SK-N-SH treated with all-trans-retinoic acid at 6 μM for 48 hours (cell line): ENCODE data around the gene XYLT2.

Source experiments
- CREB5 ChIP-seq: fragments of 250-450 bp; sonication (Bioruptor Pico); IDR thresholded peaks from 2 replicates; pipeline ENCODE4 v1.5.1; 2020; ENCODE audit warnings: low read depth, mild to moderate bottlenecking, moderate library complexity
- RARB ChIP-seq: fragments of 250-450 bp; sonication (Bioruptor Pico); IDR thresholded peaks from 2 replicates; pipeline ENCODE4 v1.8.0; 2021; ENCODE audit warnings: mild to moderate bottlenecking, moderate library complexity
- TCF4 ChIP-seq: fragments of 250-450 bp; sonication (Bioruptor Pico); IDR thresholded peaks from 2 replicates; pipeline ENCODE4 v1.8.0; 2021; ENCODE audit warnings: mild to moderate bottlenecking, moderate library complexity, borderline replicate concordance
- ZNF565 ChIP-seq: fragments of 450-650 bp; formaldehyde crosslinking; conservative IDR thresholded peaks from 2 replicates; pipeline ENCODE4 v1.5.0; 2020; ENCODE audit warnings: low read depth, mild to moderate bottlenecking, moderate library complexity

- no peak for TF ChIP-seq TCF4
- no peak for TF ChIP-seq ZNF565 (CRISPR knock-in tag)
- no peak for TF ChIP-seq RARB (CRISPR knock-in tag)
- no peak for TF ChIP-seq CREB5 (CRISPR knock-in tag)
Measured at GRCh38 chr17:50386510-50386909, 40.6 kb downstream of the XYLT2 start.
